H1 (cell line): ENCODE results near the gene SMTN. TPM values are rescaled to one million over a fixed set of nuclear protein-coding genes. Genes with fewer than 3 reads are reported as not detected.

Experiments used
- CHD2 ChIP-seq: IDR thresholded peaks from 2 replicates; pipeline ENCODE4 v1.6.1; 2012; ENCODE audit warnings: low read length, improper control_type of control experiment
- CTBP2 ChIP-seq: IDR thresholded peaks from 2 replicates; pipeline ENCODE4 v1.7.0; 2011; ENCODE audit warnings: borderline replicate concordance, mild to moderate bottlenecking, moderate library complexity, mixed read lengths, low read length; ENCODE audit not compliant: insufficient read depth, insufficient read length
- HDAC6 ChIP-seq: IDR thresholded peaks from one replicate; pipeline ENCODE4 v1.7.1; 2012; ENCODE audit warnings: low read depth, mild to moderate bottlenecking, inconsistent platforms, low read length, moderate library complexity
- NANOG ChIP-seq: IDR thresholded peaks from 2 replicates; pipeline ENCODE4 v1.6.1; 2011; ENCODE audit warnings: low read length, low read depth, mild to moderate bottlenecking, inconsistent platforms; ENCODE audit not compliant: insufficient read depth, poor library complexity, severe bottlenecking
- ZNF274 ChIP-seq: IDR thresholded peaks from 2 replicates; pipeline ENCODE4 v1.7.0; 2012; ENCODE audit warnings: low read length, borderline replicate concordance; ENCODE audit errors: extremely low read depth
- polyA plus RNA-seq, 7 experiments: library from polyadenylated mRNA; depleted of rRNA in 3 of 7; stranded (reverse) in 5 of 7; unstranded in 2 of 7; fragments of >200 nt in 5 of 7; fragments of 200-250 nt in 2 of 7; gene quantifications; 1 replicate in 5 of 7; 2 replicates in 1 of 7; 4 replicates in 1 of 7; pipeline versions ENCODE4 v1.2.1 to v1.2.3, GENCODE V29; 2011 to 2013; ENCODE audit warnings: missing spikeins in 2 of 7, mixed read lengths in 2 of 7
- total RNA-seq: library from RNA; stranded (reverse); fragmentation: NEBNext Ultra II Directional; extraction: Animal tissue kit (Norgen Biotek cat#: 25700); gene quantifications from 2 replicates; pipeline ENCODE4 v1.2.1, GENCODE V29; 2021

Gene SMTN
- total and polyA plus RNA-seq, 2 of the 8 experiments (the other 6 are each of a cell fraction or from before 2014, with no cell fraction given) = 12.3 to 20.8 TPM

- no peak for TF ChIP-seq NANOG
- no peak for TF ChIP-seq HDAC6
- TF ChIP-seq CHD2 = no peak
- TF ChIP-seq ZNF274 = no peak
- no peak for TF ChIP-seq CTBP2
Observed at GRCh38 chr22:31088233-31088986, 7.3 kb downstream of the SMTN start (continued).
